HG03097 (cell line): Measurements from ENCODE around the gene RMI1.
"Not testable (repeated sequence)": the region's sequence is repeated elsewhere in the genome, so short reads cannot be mapped to it uniquely, and the experiment has no call there.

Experiments
- ATAC-seq: cut with Tn5 transposase; IDR thresholded peaks from one replicate; pipeline ENCODE4 v1.9.1; 2021; ENCODE audit not compliant: unreplicated experiment, low FRiP score

Gene RMI1

GRCh38 chr9:83980395-83981125 is at the start of gene RMI1:
Gene RMI1 (plus strand): TSS chr9:83980805. CDS start chr9:84000987, 20,182 bp downstream.
- ATAC-seq, result peak; percentile 68

- no peak for ATAC-seq
Observed at GRCh38 chr9:83930881-83931280, 49.7 kb upstream of the RMI1 start.

GRCh38 chr9:83932011-83932410 is 48.6 kb upstream of the RMI1 start:
- no peak for ATAC-seq

- no peak for ATAC-seq
Observed at GRCh38 chr9:83932851-83933250, 47.8 kb upstream of the RMI1 start.

GRCh38 chr9:83933790-83934189 is 46.8 kb upstream of the RMI1 start:
- no peak for ATAC-seq

GRCh38 chr9:83934569-83935275 is 45.9 kb upstream of the RMI1 start:
- no peak for ATAC-seq

GRCh38 chr9:83935276-83935935 is 45.2 kb upstream of the RMI1 start:
- no peak for ATAC-seq

GRCh38 chr9:83936523-83936922 is 44.1 kb upstream of the RMI1 start:
- ATAC-seq, result no peak

- no peak for ATAC-seq
Observed at GRCh38 chr9:83937861-83938455, 42.6 kb upstream of the RMI1 start.

- no peak for ATAC-seq
Observed at GRCh38 chr9:83940590-83941303, 39.9 kb upstream of the RMI1 start.

GRCh38 chr9:83948096-83948495 is 32.5 kb upstream of the RMI1 start:
- ATAC-seq, result not testable (repeated sequence)

- peak; percentile 43 for ATAC-seq
Observed at GRCh38 chr9:83956086-83956435, 24.5 kb upstream of the RMI1 start.

- ATAC-seq, result peak; percentile 79
Observed at GRCh38 chr9:83956436-83957247, 24.0 kb upstream of the RMI1 start.

GRCh38 chr9:83957248-83957513 is 23.4 kb upstream of the RMI1 start:
- no peak for ATAC-seq

- ATAC-seq, result no peak
Observed at GRCh38 chr9:83959061-83959460, 21.5 kb upstream of the RMI1 start.

- ATAC-seq, result no peak
Observed at GRCh38 chr9:83960991-83961390, 19.6 kb upstream of the RMI1 start.

GRCh38 chr9:83962165-83962564 is 18.4 kb upstream of the RMI1 start:
- ATAC-seq, result no peak

- no peak for ATAC-seq
Observed at GRCh38 chr9:83964973-83965349, 15.6 kb upstream of the RMI1 start.

GRCh38 chr9:83965350-83966208 is 15.0 kb upstream of the RMI1 start:
- no peak for ATAC-seq
